ENCODE measurements around the gene PHF14.

DNA sequence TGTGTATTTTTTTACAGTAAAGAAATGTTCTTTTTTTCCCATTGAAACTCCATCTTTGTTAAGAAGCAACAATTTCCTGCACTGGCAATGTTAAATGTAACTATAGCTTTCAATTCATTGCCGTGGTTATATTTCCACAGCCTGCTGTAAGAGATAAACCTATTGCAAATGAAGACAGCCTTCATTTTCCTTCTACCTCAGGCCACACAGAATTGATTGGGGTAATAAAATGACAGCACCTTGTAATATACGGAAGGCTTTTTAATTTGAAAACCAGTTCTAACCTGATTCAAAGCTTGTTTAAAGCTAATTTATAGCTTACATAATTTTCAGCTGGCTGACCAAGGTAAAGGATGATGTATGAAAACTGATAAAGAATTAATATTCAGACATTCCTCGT lies 161.9 kb downstream of the PHF14 start:
- TF ChIP-seq, protein P1, sequence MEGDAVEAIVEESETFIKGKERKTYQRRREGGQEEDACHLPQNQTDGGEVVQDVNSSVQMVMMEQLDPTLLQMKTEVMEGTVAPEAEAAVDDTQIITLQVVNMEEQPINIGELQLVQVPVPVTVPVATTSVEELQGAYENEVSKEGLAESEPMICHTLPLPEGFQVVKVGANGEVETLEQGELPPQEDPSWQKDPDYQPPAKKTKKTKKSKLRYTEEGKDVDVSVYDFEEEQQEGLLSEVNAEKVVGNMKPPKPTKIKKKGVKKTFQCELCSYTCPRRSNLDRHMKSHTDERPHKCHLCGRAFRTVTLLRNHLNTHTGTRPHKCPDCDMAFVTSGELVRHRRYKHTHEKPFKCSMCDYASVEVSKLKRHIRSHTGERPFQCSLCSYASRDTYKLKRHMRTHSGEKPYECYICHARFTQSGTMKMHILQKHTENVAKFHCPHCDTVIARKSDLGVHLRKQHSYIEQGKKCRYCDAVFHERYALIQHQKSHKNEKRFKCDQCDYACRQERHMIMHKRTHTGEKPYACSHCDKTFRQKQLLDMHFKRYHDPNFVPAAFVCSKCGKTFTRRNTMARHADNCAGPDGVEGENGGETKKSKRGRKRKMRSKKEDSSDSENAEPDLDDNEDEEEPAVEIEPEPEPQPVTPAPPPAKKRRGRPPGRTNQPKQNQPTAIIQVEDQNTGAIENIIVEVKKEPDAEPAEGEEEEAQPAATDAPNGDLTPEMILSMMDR (IDR thresholded peaks at IDR 0.05), result no peak
- TF ChIP-seq POLR2A (IDR thresholded peaks at IDR 0.05; ENCODE audit: low read depth) (no peak), POLR2AphosphoS5 (IDR thresholded peaks at IDR 0.05) (no peak)
